Measurements from ENCODE around the gene OTOGL.
"Not testable (repeated sequence)": the region's sequence is repeated elsewhere in the genome, so short reads cannot be mapped to it uniquely, and the experiment has no call there.

The OTOGL gene

GRCh38 chr12:80273144-80273543 lies 173.8 kb downstream of the OTOGL start:
- Histone ChIP-seq H3K36me3 (ENCODE audit: insufficient read depth, low read length) (no peaks in the 10 kb centered on the region), H3K9ac (ENCODE audit: low read depth, low read length) (no peak overlapping the region), H3K9me3 (ENCODE audit: control insufficient read depth, insufficient read depth, low read length) (no peaks in the 10 kb centered on the region), H3K4me1 (ENCODE audit: insufficient read depth, low read length) (0 out of 2 replicates have a peak, but pooled peaks cover 4% of the 10 kb centered on the region)

- no peak overlapping the region for H3K9ac ChIP-seq (ENCODE audit: low read depth, low read length)
- no peaks in the 10 kb centered on the region for H3K4me1 ChIP-seq (ENCODE audit: insufficient read depth, low read length)
- H3K36me3 ChIP-seq (ENCODE audit: insufficient read depth, low read length), result no peaks in the 10 kb centered on the region
- peaks cover 7% of the 10 kb centered on the region; the same call in 1 of the 2 replicates for H3K9me3 ChIP-seq (ENCODE audit: control insufficient read depth, insufficient read depth, low read length)
Observed at GRCh38 chr12:80277732-80278131, 178.4 kb downstream of the OTOGL start.

GRCh38 chr12:80282226-80282625 lies 182.9 kb downstream of the OTOGL start:
- H3K4me1 ChIP-seq (ENCODE audit: insufficient read depth, low read length), result no peaks in the 10 kb centered on the region
- H3K9ac ChIP-seq (ENCODE audit: low read depth, low read length), result no peak overlapping the region
- peaks cover 7% of the 10 kb centered on the region; the same call in 1 of the 2 replicates for H3K9me3 ChIP-seq (ENCODE audit: control insufficient read depth, insufficient read depth, low read length)
- no peaks in the 10 kb centered on the region for H3K36me3 ChIP-seq (ENCODE audit: insufficient read depth, low read length)

GRCh38 chr12:80282761-80283160 lies 183.4 kb downstream of the OTOGL start:
- H3K4me1 ChIP-seq (ENCODE audit: insufficient read depth, low read length), result no peaks in the 10 kb centered on the region
- no peaks in the 10 kb centered on the region for H3K36me3 ChIP-seq (ENCODE audit: insufficient read depth, low read length)
- H3K9ac ChIP-seq (ENCODE audit: low read depth, low read length), result no peak overlapping the region
- H3K9me3 ChIP-seq (ENCODE audit: control insufficient read depth, insufficient read depth, low read length), result peaks cover 7% of the 10 kb centered on the region; the same call in 1 of the 2 replicates

DNA sequence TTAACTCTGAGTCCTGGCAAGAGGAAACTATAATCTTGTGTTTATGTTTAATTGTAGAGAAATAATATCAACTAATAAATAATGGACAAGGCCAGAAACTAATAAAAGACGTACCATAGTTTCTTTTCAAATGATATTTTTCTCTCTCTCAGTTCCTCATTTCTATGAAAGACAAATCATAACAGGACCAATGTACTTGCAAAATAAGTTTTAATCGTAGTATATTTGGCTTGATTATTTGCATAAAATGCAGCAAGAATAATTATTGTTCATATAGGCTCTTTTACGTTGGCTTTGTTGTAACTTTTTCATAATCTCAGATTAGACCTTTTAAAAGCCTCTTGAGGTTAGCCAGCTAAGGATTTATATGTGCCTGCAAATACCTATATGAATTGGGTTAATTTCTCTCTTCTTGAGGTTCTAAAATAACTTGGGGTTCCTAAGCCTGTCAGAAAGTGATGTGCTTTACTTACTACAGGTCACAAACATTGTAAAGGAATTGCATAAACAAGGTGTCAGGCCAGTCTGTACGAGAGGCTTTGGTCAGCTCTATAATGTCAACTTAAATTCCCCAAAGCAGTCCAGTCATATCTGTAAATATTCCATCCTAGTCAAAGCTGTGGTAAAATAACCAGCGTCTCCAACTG lies 191.9 kb downstream of the OTOGL start:
- Histone ChIP-seq H3K9ac (ENCODE audit: low read depth, low read length) (no peak overlapping the region), H3K9me3 (ENCODE audit: control insufficient read depth, insufficient read depth, low read length) (no peaks in the 10 kb centered on the region; the same call in 1 of the 2 replicates), H3K4me1 (ENCODE audit: insufficient read depth, low read length) (no peaks in the 10 kb centered on the region), H3K36me3 (ENCODE audit: insufficient read depth, low read length) (no peaks in the 10 kb centered on the region)

DNA sequence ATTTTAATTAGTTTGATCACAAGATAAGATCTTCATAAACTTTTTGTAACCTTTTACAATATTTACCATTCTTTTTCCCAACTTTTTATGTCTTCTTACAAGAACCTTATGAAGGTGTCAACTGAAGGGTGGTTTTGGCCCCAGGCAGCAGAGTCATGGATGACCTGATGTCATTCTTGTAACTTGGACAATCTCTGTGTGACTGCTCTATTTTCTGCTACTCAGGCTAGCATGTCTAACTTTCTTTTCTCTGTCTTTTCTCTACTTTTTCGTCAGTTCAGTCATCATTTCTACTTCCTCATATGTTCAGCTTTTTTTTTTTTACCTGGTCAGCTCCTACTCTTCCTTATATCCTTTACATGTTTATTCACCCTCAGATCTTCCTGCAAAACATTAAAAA lies 194.0 kb downstream of the OTOGL start:
- Histone ChIP-seq H3K9me3 (ENCODE audit: control insufficient read depth, insufficient read depth, low read length) (no peaks in the 10 kb centered on the region; the same call in 1 of the 2 replicates), H3K9ac (ENCODE audit: low read depth, low read length) (no peak overlapping the region), H3K4me1 (ENCODE audit: insufficient read depth, low read length) (no peaks in the 10 kb centered on the region), H3K36me3 (ENCODE audit: insufficient read depth, low read length) (no peaks in the 10 kb centered on the region)

DNA sequence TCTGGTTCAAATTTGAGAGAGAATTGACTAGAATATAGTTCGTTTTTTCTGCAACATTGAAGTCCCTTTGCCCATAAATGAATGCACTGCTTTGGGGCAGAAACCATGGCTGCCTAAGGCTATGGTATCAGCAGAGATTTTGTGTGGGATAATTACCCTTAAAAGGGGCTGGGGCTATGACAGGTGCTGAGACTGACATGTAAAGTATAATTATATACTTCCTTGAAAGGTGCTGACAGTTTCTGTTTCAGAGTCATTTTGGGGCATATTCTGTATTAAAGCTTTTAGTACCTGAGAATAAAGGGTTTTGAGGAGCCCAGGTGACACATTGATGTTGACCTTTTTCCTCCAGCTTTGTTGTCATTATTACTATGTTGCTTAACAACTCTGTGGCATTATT lies 194.4 kb downstream of the OTOGL start:
- Histone ChIP-seq H3K9me3 (ENCODE audit: control insufficient read depth, insufficient read depth, low read length) (no peaks in the 10 kb centered on the region; the same call in 1 of the 2 replicates), H3K4me1 (ENCODE audit: insufficient read depth, low read length) (no peaks in the 10 kb centered on the region), H3K36me3 (ENCODE audit: insufficient read depth, low read length) (no peaks in the 10 kb centered on the region), H3K9ac (ENCODE audit: low read depth, low read length) (no peak overlapping the region)

DNA sequence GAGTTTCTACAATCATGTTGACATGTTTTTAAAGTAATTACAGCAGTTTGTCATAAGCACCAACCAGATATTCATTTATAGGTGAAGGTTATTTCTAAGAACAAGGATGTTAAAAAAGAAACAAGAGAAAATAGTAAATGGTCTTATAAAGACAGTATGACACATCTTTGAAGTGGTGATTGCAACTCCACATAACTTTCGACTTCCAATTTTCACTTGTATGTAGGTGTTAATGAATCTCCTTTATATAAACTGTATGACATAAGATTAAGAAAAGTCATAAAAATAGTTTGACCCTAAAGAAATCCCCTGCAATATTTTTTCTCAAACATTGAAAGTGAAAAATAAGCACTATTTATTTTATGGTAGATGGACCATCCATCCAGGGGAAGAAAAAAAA lies 199.9 kb downstream of the OTOGL start:
- no peaks in the 10 kb centered on the region for H3K4me1 ChIP-seq (ENCODE audit: insufficient read depth, low read length)
- H3K9me3 ChIP-seq (ENCODE audit: control insufficient read depth, insufficient read depth, low read length), result no peaks in the 10 kb centered on the region; the same call in 1 of the 2 replicates
- H3K9ac ChIP-seq (ENCODE audit: low read depth, low read length), result no peak overlapping the region
- no peaks in the 10 kb centered on the region for H3K36me3 ChIP-seq (ENCODE audit: insufficient read depth, low read length)

DNA sequence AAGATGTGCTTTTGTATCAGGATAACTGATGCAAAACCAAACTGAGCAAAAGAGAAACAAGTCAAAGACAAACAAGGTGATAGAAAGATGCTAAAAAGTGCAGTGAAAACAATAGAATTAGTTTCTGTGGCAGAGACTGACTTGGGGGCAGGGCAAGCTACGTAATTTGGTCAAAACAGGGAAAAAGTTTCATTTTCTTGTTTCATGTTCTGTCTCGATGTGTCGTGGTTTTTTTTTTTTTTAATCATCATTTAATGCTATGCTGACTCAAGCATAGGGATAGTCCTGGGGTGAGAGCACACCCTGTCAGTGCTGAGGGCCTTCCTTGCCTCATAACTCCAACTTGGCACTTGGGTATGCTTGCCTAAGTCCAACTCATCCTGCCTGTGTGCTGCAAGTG lies 200.6 kb downstream of the OTOGL start:
- Histone ChIP-seq H3K9me3 (ENCODE audit: control insufficient read depth, insufficient read depth, low read length) (no peaks in the 10 kb centered on the region; the same call in 1 of the 2 replicates), H3K36me3 (ENCODE audit: insufficient read depth, low read length) (no peaks in the 10 kb centered on the region), H3K9ac (ENCODE audit: low read depth, low read length) (no peak overlapping the region), H3K4me1 (ENCODE audit: insufficient read depth, low read length) (no peaks in the 10 kb centered on the region)

DNA sequence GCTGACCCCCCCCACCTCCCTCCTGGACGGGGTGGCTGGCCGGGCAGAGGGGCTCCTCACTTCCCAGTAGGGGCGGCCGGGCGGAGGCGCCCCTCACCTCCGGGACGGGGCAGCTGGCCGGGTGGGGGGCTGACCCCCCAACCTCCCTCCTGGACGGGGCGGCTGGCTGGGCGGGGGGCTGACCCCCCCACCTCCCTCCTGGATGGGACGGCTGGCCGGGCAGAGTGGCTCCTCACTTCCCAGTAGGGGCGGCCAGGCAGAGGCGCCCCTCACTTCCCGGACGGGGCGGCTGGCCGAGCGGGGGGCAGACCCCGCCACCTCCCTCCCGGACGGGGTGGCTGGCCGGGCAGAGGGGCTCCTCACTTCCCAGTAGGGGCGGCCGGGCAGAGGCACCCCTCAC lies 208.1 kb downstream of the OTOGL start:
- not testable (repeated sequence) for H3K9ac ChIP-seq (ENCODE audit: low read depth, low read length); H3K9me3 ChIP-seq (ENCODE audit: control insufficient read depth, insufficient read depth, low read length); H3K36me3 ChIP-seq (ENCODE audit: insufficient read depth, low read length); H3K4me1 ChIP-seq (ENCODE audit: insufficient read depth, low read length)

DNA sequence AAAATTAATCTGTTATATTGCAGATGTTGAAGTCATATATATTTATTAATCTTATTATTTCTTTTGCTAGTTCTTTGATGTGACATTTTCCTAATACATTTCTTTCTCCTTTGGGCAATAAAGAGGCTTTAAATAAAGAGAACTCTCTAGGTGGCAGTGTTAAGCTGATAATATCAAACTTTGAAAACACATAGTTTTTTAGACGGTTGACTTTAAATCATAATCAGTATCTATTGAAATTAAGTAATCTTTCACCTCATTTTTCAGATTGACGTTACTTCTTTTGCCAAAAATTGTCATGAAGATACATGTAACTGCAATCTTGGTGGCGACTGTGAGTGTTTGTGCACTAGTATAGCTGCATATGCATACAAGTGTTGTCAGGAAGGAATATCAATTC lies 213.9 kb downstream of the OTOGL start:
- Histone ChIP-seq H3K36me3 (ENCODE audit: insufficient read depth, low read length) (no peaks in the 10 kb centered on the region), H3K9me3 (ENCODE audit: control insufficient read depth, insufficient read depth, low read length) (no peaks in the 10 kb centered on the region), H3K9ac (ENCODE audit: low read depth, low read length) (no peak overlapping the region), H3K4me1 (ENCODE audit: insufficient read depth, low read length) (peaks cover 8% of the 10 kb centered on the region; the same call in 1 of the 2 replicates)

GRCh38 chr12:80314741-80315140 lies 215.4 kb downstream of the OTOGL start:
- H3K4me1 ChIP-seq (ENCODE audit: insufficient read depth, low read length), result peaks cover 8% of the 10 kb centered on the region; the same call in 1 of the 2 replicates

GRCh38 chr12:80316222-80316621 lies 216.9 kb downstream of the OTOGL start:
- H3K36me3 ChIP-seq (ENCODE audit: insufficient read depth, low read length), result no peaks in the 10 kb centered on the region
- H3K9me3 ChIP-seq (ENCODE audit: control insufficient read depth, insufficient read depth, low read length), result no peaks in the 10 kb centered on the region
- H3K4me1 ChIP-seq (ENCODE audit: insufficient read depth, low read length), result peaks cover 16% of the 10 kb centered on the region; the same call in 1 of the 2 replicates
- H3K9ac ChIP-seq (ENCODE audit: low read depth, low read length), result no peak overlapping the region

More at GRCh38 chr12:80314741-80315140, 215.4 kb downstream of the OTOGL start:
- Histone ChIP-seq H3K9ac (ENCODE audit: low read depth, low read length) (no peak overlapping the region), H3K9me3 (ENCODE audit: control insufficient read depth, insufficient read depth, low read length) (no peaks in the 10 kb centered on the region), H3K36me3 (ENCODE audit: insufficient read depth, low read length) (no peaks in the 10 kb centered on the region)

- H3K9ac ChIP-seq (ENCODE audit: low read depth, low read length), result no peak overlapping the region
- no peaks in the 10 kb centered on the region for H3K36me3 ChIP-seq (ENCODE audit: insufficient read depth, low read length)
- no peaks in the 10 kb centered on the region for H3K9me3 ChIP-seq (ENCODE audit: control insufficient read depth, insufficient read depth, low read length)
- peaks cover 23% of the 10 kb centered on the region; the same call in 1 of the 2 replicates for H3K4me1 ChIP-seq (ENCODE audit: insufficient read depth, low read length)
Observed at GRCh38 chr12:80317307-80317706, 218.0 kb downstream of the OTOGL start.

DNA sequence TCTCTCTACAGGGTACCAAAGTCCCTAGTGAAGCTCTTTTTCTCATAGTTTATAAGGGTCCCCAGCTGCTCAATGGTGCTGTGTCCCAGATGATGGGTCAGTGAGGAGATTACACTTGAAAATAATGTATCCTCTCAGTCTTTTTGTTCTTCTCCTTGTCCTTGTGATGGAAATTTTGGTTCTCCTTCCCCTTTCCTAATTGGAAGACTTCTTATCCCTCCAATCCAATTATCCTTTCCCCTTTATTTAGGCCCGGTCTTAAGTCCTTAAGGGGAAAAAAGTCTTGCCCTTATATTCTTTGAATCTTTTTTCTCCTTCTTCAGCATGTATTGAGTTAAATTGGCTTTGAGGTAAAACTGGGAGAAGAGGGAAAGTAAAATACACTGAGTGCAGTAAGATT lies 218.6 kb downstream of the OTOGL start:
- H3K4me1 ChIP-seq (ENCODE audit: insufficient read depth, low read length), result peaks cover 23% of the 10 kb centered on the region; the same call in 1 of the 2 replicates
- H3K9ac ChIP-seq (ENCODE audit: low read depth, low read length), result no peak overlapping the region
- no peaks in the 10 kb centered on the region for H3K36me3 ChIP-seq (ENCODE audit: insufficient read depth, low read length)
- no peaks in the 10 kb centered on the region for H3K9me3 ChIP-seq (ENCODE audit: control insufficient read depth, insufficient read depth, low read length)
